HG03064 (cell line): ENCODE results near the gene RPS6KA3.
"Not testable (repeated sequence)": the region's sequence is repeated elsewhere in the genome, so short reads cannot be mapped to it uniquely, and the experiment has no call there.

ENCODE experiments used
- ATAC-seq: cut with Tn5 transposase; IDR thresholded peaks from one replicate; pipeline ENCODE4 v1.9.1; 2021; ENCODE audit warnings: low read depth; ENCODE audit not compliant: unreplicated experiment

Gene RPS6KA3

DNA sequence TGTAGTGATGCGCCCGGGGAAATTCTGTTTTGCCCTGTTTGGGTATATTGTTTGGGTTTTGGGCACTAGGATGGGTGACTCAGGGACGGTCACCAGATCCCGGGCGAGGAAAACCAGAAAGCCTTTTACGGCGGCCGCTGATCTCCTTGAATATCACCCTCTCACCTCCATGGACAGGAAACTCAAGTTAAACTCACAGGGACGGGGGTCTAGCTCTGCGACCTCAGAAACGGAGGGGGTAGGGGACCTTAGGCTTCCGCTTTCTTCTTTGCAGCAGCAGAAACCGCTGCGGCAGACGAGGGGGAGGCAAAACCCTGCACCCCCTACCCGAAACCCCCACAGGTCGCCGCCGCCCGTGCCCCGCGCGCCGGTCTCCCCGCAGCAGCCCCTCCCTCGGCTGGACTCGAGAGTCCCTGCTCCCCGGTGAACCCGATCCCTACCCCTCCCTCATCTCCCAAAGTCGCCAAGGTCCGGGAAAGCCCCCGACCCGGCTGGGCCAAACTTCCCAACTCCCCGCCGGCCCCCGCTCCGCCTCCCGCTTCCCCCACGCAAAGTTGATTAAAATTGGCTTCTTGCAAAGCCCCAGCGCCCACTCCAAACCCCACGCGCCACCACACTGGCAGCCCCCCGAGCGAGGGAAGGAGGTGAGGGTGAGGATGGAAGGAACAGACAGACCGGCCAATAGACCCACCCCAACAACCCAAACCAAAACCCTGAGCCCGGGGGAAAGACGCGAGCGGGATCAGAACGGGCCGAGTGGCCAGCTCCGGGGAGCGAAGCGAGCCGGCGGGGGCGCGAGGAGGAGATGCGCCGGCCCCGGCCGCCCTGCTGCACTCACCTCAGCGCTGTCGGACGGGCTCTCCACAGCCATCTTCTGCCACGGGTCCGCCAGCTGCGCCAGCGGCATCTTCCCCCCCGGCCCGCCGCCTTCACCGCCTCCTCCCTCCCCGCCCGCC, 705 bp downstream of the RPS6KA3 start:
- peak; percentile 20 for ATAC-seq

DNA sequence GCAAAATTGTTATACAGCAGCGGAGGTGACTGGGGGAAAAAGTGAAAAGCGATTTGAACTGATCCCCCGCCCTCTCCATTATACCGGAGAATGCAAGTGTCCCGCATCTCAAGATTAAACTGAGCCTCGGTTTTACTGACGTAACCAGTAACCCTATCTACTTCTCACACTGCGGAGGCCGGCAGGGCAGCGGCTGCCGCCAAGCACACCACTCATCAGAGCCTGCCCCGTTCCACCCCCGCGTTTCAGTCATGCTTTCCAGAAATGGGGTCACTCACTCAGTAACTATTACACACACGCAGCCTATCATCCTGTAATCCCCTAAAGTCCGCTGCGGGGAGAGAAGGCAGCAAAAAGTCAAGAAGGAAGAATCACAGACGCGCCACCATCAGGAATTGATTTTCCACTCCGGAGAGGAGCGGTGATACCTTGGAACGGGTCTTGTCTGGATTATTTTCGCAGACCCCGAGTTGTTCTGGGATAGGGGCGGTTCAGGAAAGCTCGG, 1.4 kb downstream of the RPS6KA3 start:
- peak; percentile 32 for ATAC-seq

DNA sequence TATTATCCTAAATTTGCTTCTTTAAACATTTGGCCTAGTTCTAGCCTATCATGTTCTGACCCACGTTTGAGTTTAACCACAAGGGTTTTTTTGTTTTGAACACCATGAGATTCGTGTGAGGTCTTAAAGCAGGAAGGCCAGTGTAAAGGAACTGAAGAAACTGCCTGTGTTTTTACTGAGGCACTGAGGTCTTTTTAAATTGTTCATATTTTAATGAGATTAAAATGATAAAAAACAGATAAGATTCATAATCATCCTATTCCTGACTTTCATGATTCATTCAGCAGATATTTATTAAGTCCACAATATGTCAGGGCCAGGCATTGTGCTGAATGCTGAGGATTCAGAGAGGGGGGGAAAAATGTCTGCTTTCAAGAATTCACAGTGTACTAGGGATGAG, 3.2 kb downstream of the RPS6KA3 start:
- no peak for ATAC-seq

DNA sequence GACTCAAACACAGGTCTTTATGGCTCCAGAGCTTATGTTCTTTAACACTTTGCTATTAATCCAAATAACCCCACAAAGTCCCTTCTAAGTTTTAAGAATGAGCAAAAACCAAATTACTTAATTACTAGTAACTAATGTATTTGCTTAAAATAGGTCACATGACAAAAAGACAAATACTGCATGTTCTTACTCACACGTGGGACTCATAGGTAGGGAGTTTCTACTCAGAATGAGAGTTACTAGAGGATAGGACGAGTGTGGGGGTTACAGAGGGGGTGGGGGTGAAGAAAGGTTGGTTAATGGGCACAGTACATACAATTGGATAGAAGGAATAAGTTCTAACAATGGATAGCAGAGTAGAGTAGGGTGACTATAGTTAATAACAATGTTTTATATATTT, 5.8 kb downstream of the RPS6KA3 start:
- ATAC-seq = no peak

DNA sequence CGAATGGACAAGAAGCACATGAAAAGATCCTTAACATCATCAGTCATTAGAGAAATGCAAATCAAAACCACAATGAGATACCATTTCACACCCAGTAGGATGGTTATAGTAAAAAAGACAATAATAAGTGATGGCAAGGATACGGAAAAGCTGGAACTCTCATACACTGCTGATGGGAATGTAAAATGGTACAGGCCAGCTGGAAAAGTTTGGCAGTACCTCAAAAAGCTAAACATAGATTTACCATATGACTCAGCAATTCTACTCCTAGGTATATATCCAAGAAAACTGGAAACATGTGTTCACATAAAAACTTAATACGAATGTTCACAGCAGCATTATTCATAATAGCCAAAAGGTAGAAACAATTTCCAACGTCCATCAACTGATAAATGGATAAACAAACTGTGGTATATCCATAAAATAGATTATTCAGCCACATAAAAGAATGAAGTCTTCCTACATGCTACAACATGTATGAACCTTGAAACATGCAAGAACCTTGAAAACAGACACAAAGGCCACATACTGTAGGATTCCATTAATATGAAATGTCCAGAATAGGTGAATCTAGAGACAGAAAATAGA, 11.9 kb downstream of the RPS6KA3 start:
- no peak for ATAC-seq

DNA sequence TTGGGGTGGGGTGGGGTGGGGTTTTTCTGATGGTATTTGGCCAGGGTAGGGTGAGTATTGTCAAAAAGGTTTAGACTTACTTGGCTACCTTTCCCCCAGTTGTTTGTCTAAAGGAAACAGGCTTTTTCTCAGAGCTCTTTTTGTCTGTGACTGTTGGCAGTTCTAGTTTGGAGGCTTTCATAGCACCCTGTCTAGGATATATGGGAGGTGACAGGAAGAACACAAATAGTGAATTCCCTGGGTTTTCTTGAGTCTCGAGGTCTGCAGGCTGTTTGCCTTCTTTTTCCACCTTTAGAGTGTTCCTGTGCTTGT, 13.5 kb downstream of the RPS6KA3 start:
- no peak for ATAC-seq

DNA sequence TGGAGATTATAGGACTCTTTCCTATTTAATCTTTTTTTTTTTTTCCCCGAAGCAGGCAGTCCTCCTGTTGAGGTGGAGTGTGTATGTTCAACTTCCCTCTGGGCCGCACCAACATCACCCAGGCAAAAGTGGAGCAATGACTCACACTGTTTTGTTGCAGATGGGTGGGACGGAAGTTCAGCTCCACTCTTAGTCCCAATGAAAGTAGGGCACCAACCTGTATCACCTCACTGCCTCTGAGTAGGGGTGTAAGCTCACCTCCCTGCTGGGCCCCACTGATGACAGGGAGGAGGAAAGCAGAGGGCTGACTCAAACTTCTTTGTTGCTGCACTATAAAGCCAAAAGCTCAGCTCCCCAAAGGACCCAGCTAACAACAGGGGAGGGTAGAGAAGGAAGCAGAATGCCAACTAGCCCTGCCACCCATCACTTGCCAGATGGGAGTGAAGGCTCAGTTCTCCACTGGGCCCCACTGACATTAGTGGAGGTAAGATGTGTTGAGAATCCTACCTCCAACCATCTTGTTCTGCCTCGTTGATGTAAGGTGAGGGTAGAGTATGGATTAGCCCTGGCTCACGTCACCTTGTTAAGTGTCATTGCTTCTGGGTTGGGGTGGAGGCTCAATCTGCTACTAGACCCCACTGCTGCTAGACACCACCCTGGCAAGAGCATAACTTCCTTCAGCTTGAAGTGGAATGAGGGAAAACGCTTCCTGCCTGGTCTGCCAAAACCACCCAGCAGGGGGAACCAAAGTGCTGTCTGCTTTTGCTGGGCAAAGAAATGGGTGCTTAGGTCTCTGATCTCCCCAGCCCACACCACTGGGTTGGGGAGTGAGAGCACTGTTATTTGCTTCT, 14.1 kb downstream of the RPS6KA3 start:
- ATAC-seq = no peak

DNA sequence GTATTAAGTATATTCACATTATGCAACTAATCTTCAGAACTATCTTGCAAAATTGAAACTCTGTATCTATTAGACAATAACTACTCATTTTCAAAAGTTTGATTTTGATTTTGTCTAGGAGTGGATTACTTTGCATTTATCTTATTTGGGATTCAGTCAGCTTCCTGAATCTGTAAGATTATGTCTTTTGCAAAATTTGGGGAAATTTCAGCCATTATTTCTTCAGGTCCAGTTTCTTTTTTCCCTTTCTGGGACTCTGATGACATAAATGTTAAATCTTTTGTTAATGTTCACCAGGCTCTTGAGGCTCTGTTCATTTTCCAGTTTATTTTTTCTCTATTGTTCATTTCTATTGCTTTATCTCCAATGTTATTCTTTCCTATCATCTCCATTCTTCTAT, 15.0 kb downstream of the RPS6KA3 start:
- no peak for ATAC-seq

DNA sequence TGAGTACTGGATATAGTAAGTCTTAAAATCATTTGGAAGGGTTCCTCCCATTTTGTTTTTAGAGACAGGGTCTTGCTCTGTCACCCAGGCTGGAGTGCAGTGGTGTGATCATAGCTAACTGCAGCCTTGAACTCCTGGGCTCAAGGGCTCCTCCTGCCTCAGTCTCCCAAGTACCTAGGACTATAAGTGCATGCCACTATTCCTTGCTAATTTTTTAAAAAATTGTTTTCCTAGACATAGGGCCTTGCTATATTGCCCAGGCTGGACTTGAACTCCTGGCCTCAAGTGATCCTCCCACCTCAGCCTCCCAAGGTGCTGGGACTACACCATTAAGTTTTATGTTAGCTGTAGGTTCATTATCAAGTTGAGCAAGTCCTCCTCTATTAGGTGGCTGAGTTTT, 16.6 kb downstream of the RPS6KA3 start:
- ATAC-seq = not testable (repeated sequence)

DNA sequence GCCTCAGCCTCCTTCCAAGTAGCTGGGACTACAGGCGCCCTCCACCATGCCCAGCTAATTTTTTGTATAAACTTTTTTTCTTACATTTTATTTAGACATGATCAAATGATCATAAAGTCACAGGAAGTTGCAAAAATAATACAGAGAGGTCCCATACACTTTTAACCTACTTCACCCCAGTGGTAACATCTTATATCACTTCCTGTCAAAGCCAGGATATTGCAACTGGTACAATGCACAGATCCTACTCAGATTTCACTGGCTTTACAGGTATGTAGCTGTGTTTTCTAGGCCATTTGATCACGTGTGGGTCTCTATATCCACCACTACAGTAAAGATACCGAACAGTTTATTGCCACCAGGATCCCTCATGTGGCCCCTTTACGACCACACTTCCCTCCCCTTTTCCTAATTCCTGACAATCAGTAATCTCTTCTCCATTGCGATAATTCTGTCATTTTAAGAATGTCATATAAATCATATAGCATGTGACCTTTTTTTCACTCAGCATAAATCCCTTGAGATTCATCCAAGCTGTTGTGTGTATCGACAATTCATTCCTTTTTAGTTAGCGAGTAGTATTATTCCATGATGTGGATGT, 18.0 kb downstream of the RPS6KA3 start:
- ATAC-seq = no peak

DNA sequence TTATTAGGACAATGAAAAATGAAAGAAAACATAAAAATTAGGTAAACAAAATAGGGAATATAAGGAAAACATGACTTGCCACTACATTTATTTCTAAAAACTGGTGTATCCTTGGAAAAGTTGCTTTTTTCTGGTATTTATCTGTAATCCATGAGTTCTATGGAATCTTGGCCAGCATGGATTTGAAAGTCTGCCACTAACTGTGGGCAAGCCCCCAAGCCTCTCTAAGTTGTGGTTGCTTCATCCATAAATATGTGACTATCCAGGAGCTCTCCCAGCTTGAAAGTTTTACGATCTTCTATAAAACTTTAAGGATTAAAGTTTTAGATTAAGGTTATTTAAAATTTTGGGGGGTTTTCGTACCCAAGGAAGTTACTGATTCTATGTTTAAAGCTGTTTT, 21.8 kb downstream of the RPS6KA3 start:
- ATAC-seq = no peak

DNA sequence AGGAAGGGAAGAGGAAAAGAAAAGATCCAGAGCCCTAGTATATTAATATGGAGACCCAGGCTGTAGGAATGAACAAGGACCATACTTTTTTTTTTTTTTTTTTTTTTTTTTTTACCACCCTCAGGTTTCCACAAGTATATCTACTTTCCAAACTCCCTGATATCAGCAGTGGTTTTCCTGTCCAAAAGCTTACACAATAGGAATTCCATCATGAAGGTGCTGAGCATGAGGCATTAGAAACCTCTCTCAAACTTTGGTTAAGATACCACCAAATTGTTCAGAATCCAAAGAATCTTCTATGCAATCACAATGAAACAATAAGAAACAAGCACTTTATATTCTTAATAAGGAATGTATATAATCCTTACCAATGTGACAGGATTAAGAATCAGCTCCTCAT, 26.5 kb downstream of the RPS6KA3 start:
- ATAC-seq = no peak

DNA sequence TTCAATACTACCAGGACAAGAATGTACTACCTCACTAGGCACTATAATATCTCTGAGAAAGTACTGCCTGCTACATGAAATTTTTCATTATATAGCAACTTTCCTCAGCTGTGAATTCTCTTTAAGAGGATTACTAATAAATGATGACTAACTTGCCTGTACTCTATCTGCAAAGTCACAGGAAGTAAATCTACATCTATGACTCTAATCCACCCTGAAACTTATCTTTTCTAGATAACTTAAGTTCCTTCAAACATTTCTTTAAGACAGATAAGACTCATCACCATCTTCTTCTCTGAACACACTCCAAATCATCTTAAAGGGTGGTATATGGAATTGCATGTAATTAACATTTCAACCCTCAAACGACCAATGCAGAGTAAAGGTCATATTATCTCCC, 28.8 kb downstream of the RPS6KA3 start:
- ATAC-seq = no peak

DNA sequence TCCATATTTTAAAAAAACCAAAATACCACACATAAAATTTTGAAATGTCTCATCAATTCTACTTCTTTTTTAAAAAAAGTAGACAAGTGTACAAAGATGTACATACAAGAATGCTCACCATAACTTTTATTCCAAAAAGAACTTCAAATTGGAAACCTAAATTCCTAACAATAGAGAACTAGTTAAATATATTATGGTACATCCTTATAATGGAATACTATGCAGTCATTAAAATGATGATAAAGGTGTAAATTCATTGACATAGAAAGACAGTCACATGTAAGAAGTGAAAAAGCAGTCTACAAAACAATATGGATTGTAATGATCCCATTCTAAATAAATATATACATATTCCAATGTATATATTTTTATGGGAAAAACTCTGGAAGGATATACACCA, 31.0 kb downstream of the RPS6KA3 start:
- no peak for ATAC-seq

DNA sequence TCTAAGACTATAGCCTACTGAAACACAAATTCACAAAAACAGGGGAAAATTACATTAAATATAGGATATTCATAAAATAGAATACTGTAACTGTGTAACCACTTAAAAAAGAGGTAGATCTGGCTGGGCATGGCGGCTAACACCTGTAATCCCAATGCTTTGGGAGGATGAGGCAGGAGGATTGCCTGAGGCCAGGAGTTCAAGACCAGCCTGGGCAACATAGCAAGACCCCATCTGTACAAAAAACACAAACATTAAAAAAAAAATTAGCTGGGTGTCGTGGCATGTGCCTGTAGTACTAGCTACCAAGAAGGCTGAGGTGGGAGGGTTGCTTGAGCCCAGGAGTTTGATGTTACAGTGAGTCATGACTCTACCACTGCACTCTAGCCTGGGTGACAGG, 33.4 kb downstream of the RPS6KA3 start:
- ATAC-seq = no peak

DNA sequence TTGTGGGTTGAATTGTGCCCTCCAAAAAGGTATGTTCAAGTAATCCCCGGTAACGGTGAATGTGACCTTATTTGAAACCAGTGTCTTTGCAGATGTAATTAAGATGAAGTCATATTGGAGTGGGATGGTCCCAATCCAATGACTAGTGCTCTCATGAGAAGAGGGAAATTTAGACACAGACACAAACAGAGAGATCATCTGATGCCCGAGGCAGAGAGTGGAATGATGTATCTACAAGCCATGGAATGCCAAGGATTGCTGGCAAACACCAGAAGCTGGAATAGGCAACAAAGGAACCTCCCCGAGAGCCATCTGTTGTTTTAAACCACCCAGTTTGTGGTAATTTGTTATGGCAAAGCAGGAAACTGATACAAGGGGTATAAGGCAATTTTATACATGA, 35.1 kb downstream of the RPS6KA3 start:
- no peak for ATAC-seq

DNA sequence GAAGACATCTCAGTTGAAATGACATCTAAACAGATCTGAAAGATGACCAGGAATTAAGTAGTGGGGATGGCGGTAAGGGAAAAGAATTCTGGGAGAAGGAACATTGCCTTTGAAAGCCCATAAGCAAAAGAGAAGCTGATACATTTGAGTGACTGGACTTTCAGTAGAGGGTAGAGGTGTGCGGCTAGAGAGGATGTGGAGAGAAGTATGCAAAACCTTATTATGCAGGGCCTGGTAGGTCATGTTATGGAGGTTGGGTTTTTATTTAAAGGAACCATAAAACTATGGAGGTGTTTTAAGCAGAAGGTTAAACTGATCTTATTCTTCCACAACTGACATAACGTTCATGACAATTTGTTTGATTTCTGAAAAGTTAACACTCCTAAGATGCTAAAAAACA, 36.3 kb downstream of the RPS6KA3 start:
- no peak for ATAC-seq

DNA sequence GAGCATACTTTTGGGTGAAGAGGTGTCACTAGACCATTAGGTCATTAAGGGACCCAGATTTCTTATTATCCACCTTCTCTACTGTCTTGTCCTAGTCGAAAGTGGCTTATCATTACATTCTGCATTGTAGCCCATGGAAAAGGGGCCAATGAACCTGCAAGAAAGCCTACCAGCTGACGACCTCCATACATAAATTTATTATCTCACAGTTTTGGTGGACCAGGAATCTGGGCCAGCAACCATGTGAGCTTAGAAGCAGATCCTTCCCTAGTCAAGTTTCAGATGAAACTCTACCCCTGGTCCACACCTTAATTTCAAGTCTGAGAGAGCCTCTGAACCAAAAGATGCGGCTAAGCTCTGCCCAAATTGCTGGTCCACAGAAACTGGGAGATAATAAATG, 37.6 kb downstream of the RPS6KA3 start:
- no peak for ATAC-seq

DNA sequence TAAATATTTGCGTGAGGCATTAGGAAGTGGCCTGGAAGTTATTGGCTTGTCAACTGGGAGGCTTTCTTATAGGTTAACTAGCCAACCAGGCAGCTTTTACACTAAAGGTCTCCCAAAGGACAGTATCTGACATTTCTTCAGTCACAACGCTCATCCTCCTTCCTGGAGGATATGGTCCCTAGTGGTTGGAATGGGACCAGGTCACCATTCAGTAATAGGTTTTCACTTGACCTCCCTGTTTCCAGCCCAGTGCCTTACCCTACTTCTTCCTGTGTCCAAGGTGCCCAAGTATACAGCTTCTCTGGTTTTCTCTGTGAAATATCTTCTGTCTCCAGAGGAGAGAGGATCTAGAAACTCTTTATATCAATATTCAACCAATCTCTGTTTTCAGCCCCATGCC, 38.5 kb downstream of the RPS6KA3 start:
- no peak for ATAC-seq

DNA sequence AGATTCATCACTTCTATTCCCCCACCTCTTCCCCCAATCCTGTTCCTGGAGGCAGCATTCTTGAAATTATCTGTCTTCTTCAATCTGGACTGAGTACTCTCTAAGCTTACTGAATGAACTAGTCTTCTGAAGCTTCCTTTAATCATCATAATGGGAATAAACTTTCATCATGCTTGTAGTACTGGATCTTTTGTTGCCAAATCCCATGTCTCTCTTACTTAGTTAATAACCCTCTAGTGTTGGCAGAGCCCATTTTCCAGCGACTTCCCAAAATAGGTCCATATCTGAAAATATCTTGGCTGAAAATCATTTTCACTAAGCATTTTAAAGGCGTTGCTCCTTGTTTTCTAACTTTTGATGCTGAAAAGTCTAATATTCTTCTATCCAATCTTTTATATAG, 39.6 kb downstream of the RPS6KA3 start:
- no peak for ATAC-seq

DNA sequence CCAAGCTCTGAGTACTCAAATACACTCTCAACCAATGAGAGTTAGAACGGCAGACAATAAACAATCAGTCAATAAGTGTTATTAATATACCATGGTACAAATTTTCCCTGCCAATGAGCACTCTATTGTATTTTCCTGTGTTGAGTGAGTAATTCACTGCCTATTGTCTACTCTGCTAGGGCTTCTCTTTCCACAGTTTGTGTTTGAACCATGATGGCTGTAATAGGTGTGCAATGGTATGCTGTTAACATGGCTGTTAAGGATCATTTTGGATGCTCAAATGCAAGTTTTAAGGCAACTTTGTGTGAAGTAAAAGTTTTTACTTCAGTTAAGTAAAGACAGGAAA, 41.2 kb downstream of the RPS6KA3 start:
- ATAC-seq = no peak
